Calu3 (cell line): ENCODE data around the gene SBK2. TPM values are rescaled to one million over a fixed set of nuclear protein-coding genes. Genes with fewer than 3 reads are reported as not detected.

Source experiments
- BruUV-seq: library from RNA; stranded (reverse); fragments of 400-500 nt; replicated peaks from 2 replicates; lab custom pipeline; 2021; lab: Mats Ljungman, UMichigan
- CTCF ChIA-PET: fragments of 300-600 bp; sonication (Branson Sonifier 250); formaldehyde crosslinking; loops from one replicate; lab custom pipeline; 2022; ENCODE audit warnings: antibody characterized with exemption; lab: Charles Lee
- DNase-seq: peaks from one replicate; pipeline ENCODE4 v3.0.0; 2022
- H3K27ac Mint-ChIP-seq: one replicate; pipeline ENCODE4 v1.8.0; 2022; ENCODE audit warnings: mixed read lengths; ENCODE audit not compliant: unreplicated experiment
- H3K27me3 Mint-ChIP-seq: one replicate; pipeline ENCODE4 v1.8.0; 2022; ENCODE audit warnings: mixed read lengths; ENCODE audit not compliant: unreplicated experiment
- H3K36me3 Mint-ChIP-seq: one replicate; pipeline ENCODE4 v1.8.0; 2022; ENCODE audit warnings: mild to moderate bottlenecking, moderate library complexity, mixed read lengths; ENCODE audit not compliant: insufficient read depth, unreplicated experiment
- H3K4me1 Mint-ChIP-seq: one replicate; pipeline ENCODE4 v1.8.0; 2022; ENCODE audit warnings: mild to moderate bottlenecking, low read depth, mixed read lengths; ENCODE audit not compliant: unreplicated experiment
- H3K4me3 Mint-ChIP-seq: one replicate; pipeline ENCODE4 v1.8.0; 2022; ENCODE audit warnings: mild to moderate bottlenecking, low read depth, moderate library complexity, mixed read lengths; ENCODE audit not compliant: unreplicated experiment
- H3K9me3 Mint-ChIP-seq: one replicate; pipeline ENCODE4 v1.8.0; 2022; ENCODE audit warnings: low read depth, mixed read lengths; ENCODE audit not compliant: unreplicated experiment
- CTCF ChIP-seq: fragments of 200-600 bp; IDR thresholded peaks from one replicate; pipeline ENCODE4 v1.8.0; 2022; ENCODE audit warnings: antibody characterized with exemption; ENCODE audit not compliant: unreplicated experiment
- intact Hi-C: fragments of 100-400 bp; cut with micrococcal nuclease; formaldehyde crosslinking; loops from one replicate; pipeline ENCODE4 v1.10.0; 2022; ENCODE audit not compliant: unreplicated experiment
- total RNA-seq: library from RNA; stranded (reverse); gene quantifications from 2 replicates; pipeline ENCODE4 v1.2.3, GENCODE V29; 2022

SBK2 gene
- total RNA-seq, 1 experiment from 2014 or later, result not detected

DNA sequence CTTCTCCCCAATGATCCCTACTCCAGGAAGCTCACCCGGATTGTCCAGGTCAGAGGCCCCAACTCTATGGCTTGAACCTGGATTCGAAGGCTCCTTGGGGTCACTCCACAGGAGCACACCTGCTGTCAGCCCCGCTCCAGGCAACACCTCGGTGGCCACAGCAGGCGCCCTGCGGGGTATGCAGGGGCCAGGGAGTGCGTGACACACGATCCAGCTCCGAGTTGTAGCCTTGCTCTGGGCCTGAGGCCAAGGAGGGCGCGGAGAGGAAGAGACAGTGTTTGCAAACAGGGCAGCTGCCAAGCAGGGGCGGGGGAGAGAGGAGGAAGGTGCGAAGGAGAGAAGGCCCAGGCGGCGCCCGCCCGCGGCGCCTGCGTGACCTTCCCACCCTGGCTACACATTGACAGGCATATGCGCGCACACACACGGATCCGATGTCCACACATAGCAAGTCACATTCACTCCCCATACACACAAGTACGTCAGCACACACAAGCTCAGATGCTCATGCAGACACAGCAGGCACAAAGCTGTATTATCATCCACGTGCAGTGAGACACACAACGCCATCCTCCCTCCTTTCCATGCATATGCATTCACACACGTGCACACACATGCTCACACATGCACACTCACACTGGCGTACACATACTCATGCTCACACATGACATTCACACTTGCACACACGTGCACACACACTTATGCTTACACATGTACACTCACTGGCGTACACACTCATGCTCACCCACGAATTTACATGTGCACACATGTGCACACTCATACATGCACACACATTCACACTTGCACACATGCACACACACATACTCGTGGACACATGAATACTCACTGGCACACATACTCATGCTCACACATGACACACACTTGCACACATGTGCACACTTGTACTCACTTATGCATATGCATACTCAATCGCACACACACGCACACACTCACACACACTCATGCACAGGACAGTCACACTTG is 10.4 kb downstream of the SBK2 start:
- no peaks in the 10 kb centered on the region for H3K4me1 Mint-ChIP-seq
- H3K27me3 Mint-ChIP-seq, result no peaks in the 10 kb centered on the region
- TF ChIP-seq CTCF, result no peak
- no peak overlapping the region for H3K27ac Mint-ChIP-seq
- CTCF ChIA-PET, result interaction anchor here (0.6 to 1.5 kb wide), 4 partner anchors 48 to 105 kb away, joined by 3 to 9 read pairs (median 4); partner anchors contain the start of gene ZNF865
- intact Hi-C loops, result no loop called here
- no TSS peak for BruUV-seq
- no peak overlapping the region for H3K4me3 Mint-ChIP-seq
- no peaks in the 10 kb centered on the region for H3K36me3 Mint-ChIP-seq
- DNase-seq, result peak; percentile 81
- H3K9me3 Mint-ChIP-seq, result no peaks in the 10 kb centered on the region

- no peak for DNase-seq
- CTCF ChIA-PET, result interaction anchor here (0.8 to 1.5 kb wide), 4 partner anchors 58 to 106 kb away, joined by 3 to 9 read pairs (median 6); partner anchors contain the start of gene ZNF865
- H3K27me3 Mint-ChIP-seq, result no peaks in the 10 kb centered on the region
- H3K9me3 Mint-ChIP-seq, result no peaks in the 10 kb centered on the region
- no peaks in the 10 kb centered on the region for H3K4me1 Mint-ChIP-seq
- H3K4me3 Mint-ChIP-seq, result no peak overlapping the region
- BruUV-seq, result no TSS peak
- H3K36me3 Mint-ChIP-seq, result no peaks in the 10 kb centered on the region
- intact Hi-C loops, result no loop called here
- TF ChIP-seq CTCF, result no peak
- H3K27ac Mint-ChIP-seq, result no peak overlapping the region
These were observed 11.4 kb downstream of the SBK2 start for GRCh38 chr19:55525289-55526101.

- H3K4me1 Mint-ChIP-seq, result no peaks in the 10 kb centered on the region
- no peak overlapping the region for H3K27ac Mint-ChIP-seq
- BruUV-seq, result no TSS peak
- H3K9me3 Mint-ChIP-seq, result no peaks in the 10 kb centered on the region
- H3K4me3 Mint-ChIP-seq, result no peak overlapping the region
- no peak for TF ChIP-seq CTCF
- no peaks in the 10 kb centered on the region for H3K27me3 Mint-ChIP-seq
- DNase-seq, result no peak
- intact Hi-C loops, result no loop called here
- peaks cover 16% of the 10 kb centered on the region for H3K36me3 Mint-ChIP-seq
- CTCF ChIA-PET, result no interaction called here
These were observed 16.1 kb downstream of the SBK2 start for GRCh38 chr19:55520691-55521292.
